Measurements from ENCODE around the gene DGKI.

Gene DGKI

DNA sequence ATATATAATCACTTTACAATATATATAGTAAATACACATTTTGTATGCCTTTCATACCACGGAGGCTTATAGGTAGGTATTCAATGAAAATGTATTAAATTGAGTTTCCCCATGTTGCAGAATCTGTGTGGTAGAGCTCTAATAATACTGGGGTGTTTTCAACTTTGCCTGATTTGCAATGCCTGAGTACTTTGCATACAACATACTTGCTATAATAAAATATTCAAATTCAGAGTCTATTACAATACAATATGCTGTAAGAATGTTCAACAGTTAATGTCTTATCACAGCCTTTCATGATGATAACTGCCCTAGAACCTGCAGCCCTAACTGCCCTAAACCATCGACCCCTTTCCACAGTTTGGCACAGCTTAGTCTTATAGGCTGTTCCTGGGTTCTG is 114.6 kb downstream of the DGKI start:
- in situ Hi-C loops (cut with MboI; ENCODE audit: low sequenced_read_pairs, unreplicated experiment), result no loop called here
- DNase-seq (ENCODE audit: low spot score), result no peak
- TF ChIP-seq, protein P1, sequence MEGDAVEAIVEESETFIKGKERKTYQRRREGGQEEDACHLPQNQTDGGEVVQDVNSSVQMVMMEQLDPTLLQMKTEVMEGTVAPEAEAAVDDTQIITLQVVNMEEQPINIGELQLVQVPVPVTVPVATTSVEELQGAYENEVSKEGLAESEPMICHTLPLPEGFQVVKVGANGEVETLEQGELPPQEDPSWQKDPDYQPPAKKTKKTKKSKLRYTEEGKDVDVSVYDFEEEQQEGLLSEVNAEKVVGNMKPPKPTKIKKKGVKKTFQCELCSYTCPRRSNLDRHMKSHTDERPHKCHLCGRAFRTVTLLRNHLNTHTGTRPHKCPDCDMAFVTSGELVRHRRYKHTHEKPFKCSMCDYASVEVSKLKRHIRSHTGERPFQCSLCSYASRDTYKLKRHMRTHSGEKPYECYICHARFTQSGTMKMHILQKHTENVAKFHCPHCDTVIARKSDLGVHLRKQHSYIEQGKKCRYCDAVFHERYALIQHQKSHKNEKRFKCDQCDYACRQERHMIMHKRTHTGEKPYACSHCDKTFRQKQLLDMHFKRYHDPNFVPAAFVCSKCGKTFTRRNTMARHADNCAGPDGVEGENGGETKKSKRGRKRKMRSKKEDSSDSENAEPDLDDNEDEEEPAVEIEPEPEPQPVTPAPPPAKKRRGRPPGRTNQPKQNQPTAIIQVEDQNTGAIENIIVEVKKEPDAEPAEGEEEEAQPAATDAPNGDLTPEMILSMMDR (IDR thresholded peaks at IDR 0.05; ENCODE audit: borderline replicate concordance, control extremely low read depth, extremely low read depth, insufficient read depth, missing control alignments), result no peak

DNA sequence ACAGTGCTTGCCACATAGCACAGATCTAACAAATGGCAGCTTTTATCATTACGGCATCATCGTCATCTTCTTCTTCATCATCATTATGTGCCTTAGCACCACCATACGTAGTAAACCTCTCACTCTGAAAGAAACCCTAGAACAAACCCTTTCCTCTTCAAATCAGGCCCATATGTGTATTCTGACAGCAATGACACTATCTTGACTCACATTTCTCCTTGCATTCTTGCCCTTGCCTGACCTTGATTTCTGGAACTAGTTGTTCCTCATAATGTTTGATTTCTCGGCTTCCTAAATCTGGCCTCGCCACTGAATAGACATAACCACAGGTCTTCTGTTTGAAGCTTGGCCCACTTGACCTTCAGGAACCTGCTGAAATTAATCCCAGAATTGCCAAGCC is 115.3 kb downstream of the DGKI start:
- TF ChIP-seq, protein P1 (IDR thresholded peaks at IDR 0.05; ENCODE audit: borderline replicate concordance, control extremely low read depth, extremely low read depth, insufficient read depth, missing control alignments), result no peak
- DNase-seq (ENCODE audit: low spot score), result no peak
- in situ Hi-C loops (cut with MboI; ENCODE audit: low sequenced_read_pairs, unreplicated experiment), result no loop called here

DNA sequence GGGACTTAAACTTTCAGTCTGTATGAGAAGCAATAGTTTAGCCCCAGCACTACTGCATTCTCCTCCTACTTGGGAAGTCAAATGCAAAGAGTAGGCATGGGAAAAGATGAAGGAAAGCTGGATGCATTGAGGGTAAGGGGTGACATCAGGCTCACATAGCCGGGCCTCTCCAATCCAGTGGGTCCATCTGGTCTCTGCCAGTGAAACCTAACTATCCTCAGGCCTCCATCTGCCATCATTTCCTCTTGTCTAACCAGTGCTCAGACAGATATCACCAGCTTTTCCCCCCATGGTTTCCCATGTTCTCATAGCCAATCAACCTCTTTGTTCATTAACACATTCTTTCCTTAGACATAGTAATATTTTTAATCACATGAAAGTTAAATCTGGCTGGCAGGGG is 118.3 kb downstream of the DGKI start:
- no peak for DNase-seq (ENCODE audit: low spot score)
- TF ChIP-seq, protein P1 (IDR thresholded peaks at IDR 0.05; ENCODE audit: borderline replicate concordance, control extremely low read depth, extremely low read depth, insufficient read depth, missing control alignments), result no peak
- in situ Hi-C loops (cut with MboI; ENCODE audit: low sequenced_read_pairs, unreplicated experiment), result no loop called here

DNA sequence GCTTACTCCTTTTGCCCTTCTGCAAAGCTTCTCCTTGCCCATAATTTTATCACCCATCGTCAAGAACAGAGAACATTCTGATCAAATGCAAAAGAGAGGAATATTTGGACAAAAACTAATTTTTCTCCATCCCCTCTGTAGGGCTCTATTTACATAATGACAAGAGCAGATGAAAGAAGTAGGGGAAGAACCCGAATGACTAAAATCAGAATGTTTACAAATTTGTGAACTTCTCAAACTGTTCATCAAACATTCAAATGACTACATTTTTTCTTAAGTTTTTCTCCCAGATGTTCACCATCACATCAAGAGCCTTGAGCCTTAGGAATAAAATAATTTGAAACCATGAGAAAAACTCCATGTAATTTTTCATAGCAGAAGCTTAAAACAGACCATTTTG is 119.4 kb downstream of the DGKI start:
- no peak for DNase-seq (ENCODE audit: low spot score)
- TF ChIP-seq, protein P1 (IDR thresholded peaks at IDR 0.05; ENCODE audit: borderline replicate concordance, control extremely low read depth, extremely low read depth, insufficient read depth, missing control alignments), result no peak
- in situ Hi-C loops (cut with MboI; ENCODE audit: low sequenced_read_pairs, unreplicated experiment), result no loop called here

DNA sequence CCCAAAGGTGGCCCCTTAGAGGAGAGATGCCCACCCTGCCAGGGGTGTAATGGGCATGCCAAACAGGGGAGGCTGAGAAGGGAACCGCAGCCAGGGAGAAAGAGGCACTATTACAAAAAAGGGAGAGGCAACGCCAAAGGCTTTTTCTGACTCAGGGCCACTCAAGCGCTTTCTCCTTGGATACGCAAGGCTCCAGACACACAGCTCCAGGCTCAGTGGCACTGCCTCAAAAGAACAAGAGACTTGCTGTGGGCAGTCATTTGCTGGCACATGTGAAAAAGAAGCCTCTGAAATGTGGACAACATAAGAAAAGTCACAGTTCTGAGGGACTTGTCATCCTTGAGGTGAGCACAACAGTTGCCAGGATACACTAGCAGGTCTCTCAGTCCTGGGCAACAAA is 128.4 kb downstream of the DGKI start:
- DNase-seq (ENCODE audit: low spot score), result no peak
- in situ Hi-C loops (cut with MboI; ENCODE audit: low sequenced_read_pairs, unreplicated experiment), result no loop called here
- TF ChIP-seq, protein P1 (IDR thresholded peaks at IDR 0.05; ENCODE audit: borderline replicate concordance, control extremely low read depth, extremely low read depth, insufficient read depth, missing control alignments), result no peak

DNA sequence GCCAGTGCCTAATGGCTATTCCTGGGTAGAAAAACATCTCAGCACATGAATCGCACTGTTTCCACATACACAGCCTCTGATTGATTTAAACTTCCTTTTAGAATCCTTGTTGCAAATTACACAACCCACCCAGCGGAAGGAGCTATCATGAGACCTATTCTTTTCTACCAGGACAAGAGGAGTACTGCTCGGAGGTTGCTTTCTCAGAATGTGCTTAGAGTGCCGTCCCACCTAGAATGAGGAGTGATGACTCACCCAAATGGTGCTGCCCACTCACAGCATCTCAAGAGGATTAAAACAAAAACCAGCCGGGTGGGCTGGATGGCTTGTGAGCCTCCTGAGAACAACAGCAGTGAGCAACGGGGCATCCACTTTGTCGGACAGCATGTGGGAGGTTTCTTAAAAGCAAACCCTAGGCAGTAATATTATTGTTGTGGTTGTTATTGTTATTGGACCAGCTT is 128.9 kb downstream of the DGKI start:
- TF ChIP-seq, protein P1 (IDR thresholded peaks at IDR 0.05; ENCODE audit: borderline replicate concordance, control extremely low read depth, extremely low read depth, insufficient read depth, missing control alignments), result no peak
- in situ Hi-C loops (cut with MboI; ENCODE audit: low sequenced_read_pairs, unreplicated experiment), result no loop called here
- peak; percentile 21 for DNase-seq (ENCODE audit: low spot score)

DNA sequence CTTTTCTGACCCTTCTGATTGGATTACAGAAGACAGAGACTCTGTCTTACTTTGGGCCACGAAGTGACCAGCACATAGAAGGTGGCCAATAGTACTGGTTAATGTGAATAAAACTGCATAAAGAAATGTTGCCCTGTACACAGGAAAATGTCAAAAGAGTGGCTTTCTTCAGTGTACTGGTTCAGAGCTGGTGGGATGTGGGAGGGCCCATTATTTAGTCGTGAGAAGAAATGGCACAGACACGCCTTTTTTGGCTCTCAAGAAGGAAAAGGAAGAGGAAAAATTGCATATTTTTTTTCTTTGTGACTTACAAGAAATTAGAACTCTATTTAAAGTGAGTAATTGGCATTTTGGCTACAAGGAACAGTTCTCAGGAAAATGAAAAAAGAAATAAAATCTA is 129.7 kb downstream of the DGKI start:
- in situ Hi-C loops (cut with MboI; ENCODE audit: low sequenced_read_pairs, unreplicated experiment), result no loop called here
- TF ChIP-seq, protein P1 (IDR thresholded peaks at IDR 0.05; ENCODE audit: borderline replicate concordance, control extremely low read depth, extremely low read depth, insufficient read depth, missing control alignments), result no peak
- DNase-seq (ENCODE audit: low spot score), result no peak

All from GM13976 (cell line).